OCI-LY7 (cell line): Measurements from ENCODE around the gene KRT33A. TPM values are rescaled to one million over a fixed set of nuclear protein-coding genes. Genes with fewer than 3 reads are reported as not detected.

Experiments used
- BruUV-seq: library from RNA; stranded (reverse); fragments of 400-500 nt; replicated peaks from 2 replicates; lab custom pipeline; 2021; lab: Mats Ljungman, UMichigan
- CTCF ChIA-PET: fragments of 300-600 bp; sonication (Branson Sonifier 250); formaldehyde crosslinking; loops from one replicate; lab custom pipeline; 2022; ENCODE audit warnings: antibody characterized with exemption; ENCODE audit not compliant: unreplicated experiment; lab: Charles Lee
- POLR2A ChIA-PET: fragments of 300-600 bp; sonication (Branson Sonifier 250); formaldehyde crosslinking; loops from one replicate; lab custom pipeline; 2022; ENCODE audit warnings: antibody characterized with exemption; lab: Charles Lee
- DNase-seq: peaks from one replicate; pipeline ENCODE4 v3.0.0-alpha.2; 2015; ENCODE audit warnings: low spot score
- H2AFZ ChIP-seq: fragments of 200-600 bp; sonication (generic), shearing (Covaris generic); 2 replicates; pipeline ENCODE4 v1.6.1; 2014; ENCODE audit warnings: mild to moderate bottlenecking, antibody characterized with exemption, low read length, moderate library complexity
- H3K27ac ChIP-seq: fragments of 200-600 bp; sonication (generic); 2 replicates; pipeline ENCODE4 v1.5.1; 2014; ENCODE audit warnings: mixed run types, low read depth, mild to moderate bottlenecking, moderate library complexity, low read length, inconsistent platforms; ENCODE audit not compliant: poor library complexity, severe bottlenecking
- H3K36me3 ChIP-seq: fragments of 200-600 bp; sonication (generic); 2 replicates; pipeline ENCODE4 v1.6.1; 2014; ENCODE audit warnings: mild to moderate bottlenecking, antibody characterized with exemption, low read length, moderate library complexity, mixed read lengths; ENCODE audit not compliant: insufficient read depth
- H3K4me1 ChIP-seq: fragments of 200-600 bp; sonication (generic); 2 replicates; pipeline ENCODE4 v1.5.1; 2014; ENCODE audit warnings: mild to moderate bottlenecking, low read length; ENCODE audit not compliant: insufficient read depth, poor library complexity, severe bottlenecking
- H3K4me2 ChIP-seq: fragments of 200-600 bp; sonication (generic); 2 replicates; pipeline ENCODE4 v1.6.1; 2014; ENCODE audit warnings: mild to moderate bottlenecking, low read length
- H3K4me3 ChIP-seq: fragments of 200-600 bp; sonication (generic); 2 replicates; pipeline ENCODE4 v1.5.1; 2014; ENCODE audit warnings: mild to moderate bottlenecking, low read depth, low read length; ENCODE audit not compliant: poor library complexity, severe bottlenecking
- H3K79me2 ChIP-seq: fragments of 200-600 bp; sonication (generic); 2 replicates; pipeline ENCODE4 v1.6.1; 2016; ENCODE audit warnings: low read depth, mild to moderate bottlenecking, low read length, moderate library complexity, mixed read lengths; ENCODE audit not compliant: insufficient read depth
- H3K9me2 ChIP-seq: fragments of 200-600 bp; sonication (generic); 2 replicates; pipeline ENCODE4 v1.6.1; 2016; ENCODE audit warnings: mild to moderate bottlenecking, low read length, mixed read lengths; ENCODE audit not compliant: insufficient read depth
- H3K9me3 ChIP-seq: fragments of 200-600 bp; sonication (generic); 2 replicates; pipeline ENCODE4 v1.6.1; 2014; ENCODE audit warnings: mild to moderate bottlenecking, mixed run types, low read length, mixed read lengths
- H4K20me1 ChIP-seq: fragments of 200-600 bp; sonication (generic); 2 replicates; pipeline ENCODE4 v1.6.1; 2014; ENCODE audit warnings: mild to moderate bottlenecking, antibody characterized with exemption, low read length, moderate library complexity, mixed read lengths; ENCODE audit not compliant: insufficient read depth
- CTCF ChIP-seq: fragments of 200-600 bp; sonication (generic); conservative IDR thresholded peaks from 2 replicates; pipeline ENCODE4 v1.5.1; 2014; ENCODE audit warnings: mild to moderate bottlenecking, antibody characterized with exemption, low read length, moderate library complexity, mixed read lengths
- EZH2phosphoT487 ChIP-seq: fragments of 200-600 bp; sonication (generic); IDR thresholded peaks from 2 replicates; pipeline ENCODE4 v1.6.1; 2018; ENCODE audit warnings: low read depth, borderline replicate concordance, mild to moderate bottlenecking, mixed run types, antibody characterized with exemption, low read length, moderate library complexity, mixed read lengths
- intact Hi-C: fragments of 100-400 bp; cut with micrococcal nuclease; formaldehyde crosslinking; loops from one replicate; pipeline ENCODE4 v1.10.0; 2022; ENCODE audit not compliant: unreplicated experiment
- total RNA-seq, 2 experiments: library from RNA; depleted of rRNA in 1 of 2; stranded (reverse); fragments of >200 nt in 1 of 2; shearing (Covaris generic) in 1 of 2; gene quantifications; 2 replicates each; pipeline ENCODE4 v1.2.3, GENCODE V29; 2014 to 2022

The KRT33A gene
- total RNA-seq, 2 experiments from 2014 or later, result not detected

GRCh38 chr17:41393826-41394225 lies 43.2 kb upstream of the KRT33A start:
- BruUV-seq, result no TSS peak
- H2AFZ ChIP-seq, result no peak overlapping the region
- DNase-seq, result no peak
- H3K4me1 ChIP-seq, result no peaks in the 10 kb centered on the region
- H3K9me3 ChIP-seq, result no peaks in the 10 kb centered on the region
- H3K4me3 ChIP-seq, result no peak overlapping the region
- intact Hi-C loops, result no loop called here
- no peaks in the 10 kb centered on the region for H3K9me2 ChIP-seq
- no peaks in the 10 kb centered on the region for H3K36me3 ChIP-seq
- H4K20me1 ChIP-seq, result no peaks in the 10 kb centered on the region
- H3K4me2 ChIP-seq, result no peak overlapping the region
- TF ChIP-seq EZH2phosphoT487 (no peak), CTCF (no peak)
- no peaks in the 10 kb centered on the region for H3K79me2 ChIP-seq
- ChIA-PET POLR2A (interaction anchor here (1.7 kb wide), 1 partner anchor 10 kb away, joined by 3 read pairs; no protein-coding TSS in a partner anchor), CTCF (no interaction called here)
- H3K27ac ChIP-seq, result no peak overlapping the region

GRCh38 chr17:41393294-41393693 lies 42.7 kb upstream of the KRT33A start:
- DNase-seq, result no peak
- no TSS peak for BruUV-seq
- intact Hi-C loops, result no loop called here
- H3K4me3 ChIP-seq, result no peak overlapping the region
- no peaks in the 10 kb centered on the region for H3K9me2 ChIP-seq
- no peaks in the 10 kb centered on the region for H4K20me1 ChIP-seq
- H3K4me2 ChIP-seq, result no peak overlapping the region
- H3K4me1 ChIP-seq, result no peaks in the 10 kb centered on the region
- H3K36me3 ChIP-seq, result no peaks in the 10 kb centered on the region
- no peak overlapping the region for H2AFZ ChIP-seq
- H3K79me2 ChIP-seq, result no peaks in the 10 kb centered on the region
- ChIA-PET POLR2A (interaction anchor here (1.7 kb wide), 1 partner anchor 11 kb away, joined by 3 read pairs; no protein-coding TSS in a partner anchor), CTCF (no interaction called here)
- TF ChIP-seq EZH2phosphoT487 (no peak), CTCF (no peak)
- no peak overlapping the region for H3K27ac ChIP-seq
- H3K9me3 ChIP-seq, result no peaks in the 10 kb centered on the region

GRCh38 chr17:41392278-41392677 lies 41.6 kb upstream of the KRT33A start:
- Histone ChIP-seq H3K27ac (no peak overlapping the region), H3K79me2 (no peaks in the 10 kb centered on the region), H3K36me3 (no peaks in the 10 kb centered on the region), H4K20me1 (no peaks in the 10 kb centered on the region), H3K4me2 (no peak overlapping the region), H2AFZ (no peak overlapping the region), H3K4me1 (no peaks in the 10 kb centered on the region), H3K4me3 (no peak overlapping the region), H3K9me2 (no peaks in the 10 kb centered on the region), H3K9me3 (no peaks in the 10 kb centered on the region)
- no peak for DNase-seq
- intact Hi-C loops, result no loop called here
- POLR2A ChIA-PET, result interaction anchor here (1.7 kb wide), 1 partner anchor 12 kb away, joined by 3 read pairs; no protein-coding TSS in a partner anchor
- TF ChIP-seq CTCF (no peak), EZH2phosphoT487 (no peak)
- CTCF ChIA-PET, result no interaction called here
- no TSS peak for BruUV-seq
